ENCODE data around the gene CDH23.

The CDH23 gene

DNA sequence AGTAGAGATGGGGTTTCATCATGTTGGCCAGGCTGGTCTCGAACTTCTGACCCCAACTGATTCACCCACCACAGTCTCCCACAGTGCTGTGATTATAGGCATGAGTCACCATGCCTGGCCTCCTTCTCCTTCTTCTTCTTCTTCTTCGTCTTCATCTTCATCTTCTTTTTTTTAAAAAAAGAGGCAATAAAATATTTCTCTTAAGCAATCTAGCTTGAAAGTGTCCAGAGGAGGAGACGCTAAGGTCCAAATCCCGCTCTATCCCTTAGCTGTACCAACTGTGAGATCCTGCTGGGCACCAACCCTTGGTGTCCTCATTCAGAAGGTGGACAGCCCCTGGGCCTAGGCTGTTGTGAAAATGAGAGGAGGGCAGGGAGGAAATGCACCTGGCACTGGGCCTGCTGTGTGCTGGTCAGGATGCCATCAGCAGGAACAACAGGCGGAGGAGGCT is 468.2 kb downstream of the CDH23 start:
- TF ChIP-seq, protein P1, sequence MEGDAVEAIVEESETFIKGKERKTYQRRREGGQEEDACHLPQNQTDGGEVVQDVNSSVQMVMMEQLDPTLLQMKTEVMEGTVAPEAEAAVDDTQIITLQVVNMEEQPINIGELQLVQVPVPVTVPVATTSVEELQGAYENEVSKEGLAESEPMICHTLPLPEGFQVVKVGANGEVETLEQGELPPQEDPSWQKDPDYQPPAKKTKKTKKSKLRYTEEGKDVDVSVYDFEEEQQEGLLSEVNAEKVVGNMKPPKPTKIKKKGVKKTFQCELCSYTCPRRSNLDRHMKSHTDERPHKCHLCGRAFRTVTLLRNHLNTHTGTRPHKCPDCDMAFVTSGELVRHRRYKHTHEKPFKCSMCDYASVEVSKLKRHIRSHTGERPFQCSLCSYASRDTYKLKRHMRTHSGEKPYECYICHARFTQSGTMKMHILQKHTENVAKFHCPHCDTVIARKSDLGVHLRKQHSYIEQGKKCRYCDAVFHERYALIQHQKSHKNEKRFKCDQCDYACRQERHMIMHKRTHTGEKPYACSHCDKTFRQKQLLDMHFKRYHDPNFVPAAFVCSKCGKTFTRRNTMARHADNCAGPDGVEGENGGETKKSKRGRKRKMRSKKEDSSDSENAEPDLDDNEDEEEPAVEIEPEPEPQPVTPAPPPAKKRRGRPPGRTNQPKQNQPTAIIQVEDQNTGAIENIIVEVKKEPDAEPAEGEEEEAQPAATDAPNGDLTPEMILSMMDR (IDR thresholded peaks at IDR 0.05) = no peak
- Histone ChIP-seq H3K27ac (no peak overlapping the region), H3K4me3 (no peak overlapping the region), H3K27me3 (no peaks in the 10 kb centered on the region), H3K4me1 (peaks cover 3 to 27% (median 16%) of the 10 kb centered on the region in 4 donors), H3K36me3 (no peaks in the 10 kb centered on the region), H3K9me3 (no peaks in the 10 kb centered on the region)
- peak in 1 of 2 donors; percentile 12 for DNase-seq
- intact Hi-C loops (cut with DNase I; ENCODE audit: low total_unique reads) = no loop called here
